ENCODE measurements around the gene TMEM86B. TPM values are rescaled to one million over a fixed set of nuclear protein-coding genes. Genes with fewer than 3 reads are reported as not detected.
"Not testable (repeated sequence)": the region's sequence is repeated elsewhere in the genome, so short reads cannot be mapped to it uniquely, and the experiment has no call there.

TMEM86B gene
- total RNA-seq, 1 donor from 2014 or later = 4.3 TPM

DNA sequence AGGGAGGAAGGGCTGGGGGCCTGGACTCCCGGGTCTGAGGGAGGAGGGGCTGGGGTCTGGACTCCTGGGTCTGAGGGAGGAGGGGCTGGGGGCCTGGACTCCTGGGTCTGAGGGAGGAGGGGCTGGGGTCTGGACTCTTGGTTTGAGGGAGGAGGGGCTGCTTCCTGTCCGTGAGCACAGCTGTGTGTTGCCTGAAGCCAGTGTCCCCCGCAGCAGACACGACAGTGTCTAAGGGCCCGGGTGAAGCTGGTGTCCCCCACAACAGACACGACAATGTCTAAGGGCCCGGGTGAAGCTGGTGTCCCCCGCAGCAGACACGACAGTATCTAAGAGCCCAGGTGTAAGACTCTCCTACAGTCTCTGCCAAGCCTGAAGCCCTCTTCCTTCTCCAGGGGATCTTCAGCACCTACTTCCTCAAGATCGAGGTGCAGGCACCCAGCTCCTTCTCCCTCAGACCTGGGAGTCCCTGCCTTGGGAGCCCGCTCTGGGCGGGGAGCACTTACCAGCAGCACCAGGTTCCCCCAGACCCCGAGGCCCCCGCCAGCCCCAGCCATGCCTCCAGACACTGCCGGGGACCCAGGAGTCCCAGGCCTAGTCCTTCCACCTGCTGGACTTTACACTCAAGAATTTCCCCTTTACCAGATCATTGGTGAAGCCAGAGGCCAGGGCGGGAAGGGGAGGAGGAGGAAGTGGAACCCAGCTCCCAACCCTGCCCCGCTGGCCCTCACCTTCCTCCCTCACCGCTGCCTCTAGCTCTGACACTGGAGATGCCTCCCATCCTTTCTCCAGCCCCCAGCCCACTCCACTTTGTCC, 19.5 kb downstream of the TMEM86B start, which contains the start of gene PTPRH:
TSS of gene PTPRH (minus strand) at position 622 of the 813 bp plus-strand sequence. CDS start at position 554, 68 bp downstream.
- Histone ChIP-seq H3K4me3 (no peak within 1 kb of the TSS), H3K36me3 (no peaks in the 10 kb centered on the region), H3K4me1 (peaks cover 5% of the 10 kb centered on the region), H3K27ac (no peak within 1 kb of the TSS), H3K27me3 (no peaks in the 10 kb centered on the region), H3K9me3 (no peaks in the 10 kb centered on the region)
- DNase-seq (no peak), ATAC-seq (peak; percentile 15)
- intact Hi-C loops (cut with DNase I) = no loop called here
- TF ChIP-seq, protein P1, sequence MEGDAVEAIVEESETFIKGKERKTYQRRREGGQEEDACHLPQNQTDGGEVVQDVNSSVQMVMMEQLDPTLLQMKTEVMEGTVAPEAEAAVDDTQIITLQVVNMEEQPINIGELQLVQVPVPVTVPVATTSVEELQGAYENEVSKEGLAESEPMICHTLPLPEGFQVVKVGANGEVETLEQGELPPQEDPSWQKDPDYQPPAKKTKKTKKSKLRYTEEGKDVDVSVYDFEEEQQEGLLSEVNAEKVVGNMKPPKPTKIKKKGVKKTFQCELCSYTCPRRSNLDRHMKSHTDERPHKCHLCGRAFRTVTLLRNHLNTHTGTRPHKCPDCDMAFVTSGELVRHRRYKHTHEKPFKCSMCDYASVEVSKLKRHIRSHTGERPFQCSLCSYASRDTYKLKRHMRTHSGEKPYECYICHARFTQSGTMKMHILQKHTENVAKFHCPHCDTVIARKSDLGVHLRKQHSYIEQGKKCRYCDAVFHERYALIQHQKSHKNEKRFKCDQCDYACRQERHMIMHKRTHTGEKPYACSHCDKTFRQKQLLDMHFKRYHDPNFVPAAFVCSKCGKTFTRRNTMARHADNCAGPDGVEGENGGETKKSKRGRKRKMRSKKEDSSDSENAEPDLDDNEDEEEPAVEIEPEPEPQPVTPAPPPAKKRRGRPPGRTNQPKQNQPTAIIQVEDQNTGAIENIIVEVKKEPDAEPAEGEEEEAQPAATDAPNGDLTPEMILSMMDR (IDR thresholded peaks at IDR 0.05) = no peak

DNA sequence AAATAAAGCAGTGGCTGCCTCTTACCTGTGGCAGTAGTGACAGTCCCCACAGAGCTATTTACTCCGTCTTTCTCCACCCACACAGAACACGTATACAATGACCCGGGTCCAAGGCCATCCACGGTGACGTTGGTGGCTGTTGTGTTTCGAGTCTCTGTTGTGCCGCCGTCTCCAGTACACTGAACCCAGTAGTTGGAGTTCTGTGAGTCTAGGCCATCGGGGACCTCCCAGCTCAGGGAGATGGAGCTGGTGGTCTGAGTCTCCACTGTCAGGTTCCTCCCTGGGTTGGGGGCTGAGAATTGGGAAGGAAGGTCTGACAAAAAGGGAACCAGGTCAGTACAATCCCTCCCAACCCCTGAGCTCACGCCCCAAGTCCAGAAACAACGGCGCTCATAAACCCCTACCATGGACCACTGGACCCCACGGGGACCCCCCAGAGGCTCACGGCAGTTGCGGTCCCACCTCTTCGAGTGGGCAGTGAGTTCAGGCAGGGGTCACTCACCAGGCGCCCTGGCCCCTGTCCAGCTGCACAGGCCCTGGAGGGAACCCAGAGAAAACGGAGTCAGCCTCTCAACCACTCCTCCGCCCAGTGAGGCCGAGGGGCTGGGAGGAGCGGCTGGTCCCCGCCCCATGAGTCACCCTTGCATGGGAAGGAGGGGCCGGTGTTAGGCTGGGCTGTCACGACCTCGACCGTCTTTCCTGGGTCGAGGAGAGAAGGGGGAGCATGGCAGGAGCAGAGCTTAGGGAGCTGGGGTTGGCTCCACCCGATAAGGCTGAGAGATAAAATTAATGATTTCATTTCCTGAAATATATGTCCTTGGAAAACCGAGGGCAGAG, 21.7 kb downstream of the TMEM86B start:
- H3K4me1 ChIP-seq = peaks cover 5% of the 10 kb centered on the region
- H3K27ac ChIP-seq = no peak overlapping the region
- no peaks in the 10 kb centered on the region for H3K9me3 ChIP-seq
- peak; percentile 79 for DNase-seq
- intact Hi-C loops (cut with DNase I) = no loop called here
- TF ChIP-seq, protein P1 (IDR thresholded peaks at IDR 0.05) = no peak
- peak; percentile 90 for ATAC-seq
- no peaks in the 10 kb centered on the region for H3K27me3 ChIP-seq
- H3K36me3 ChIP-seq = no peaks in the 10 kb centered on the region
- no peak overlapping the region for H3K4me3 ChIP-seq

DNA sequence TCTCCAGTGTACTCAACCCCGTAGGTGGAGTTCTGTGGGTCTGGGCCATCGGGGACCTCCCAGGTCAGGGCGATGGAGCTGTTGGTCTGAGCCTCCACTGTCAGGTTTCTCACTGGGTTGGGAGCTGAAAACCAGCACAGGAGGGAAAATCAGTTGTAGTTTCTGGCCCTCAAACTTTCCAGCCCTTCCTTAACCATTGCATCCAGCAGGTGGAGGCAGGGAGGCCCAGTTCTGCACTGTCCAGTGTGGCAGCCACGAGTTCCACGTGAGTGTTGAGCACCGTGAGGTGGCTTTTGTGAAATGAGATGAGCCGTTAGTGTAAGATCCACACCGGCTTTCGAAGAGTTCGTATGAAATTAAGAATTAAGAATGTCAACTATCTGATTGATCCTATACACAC, 26.4 kb downstream of the TMEM86B start:
- peak; percentile 27 for ATAC-seq
- H3K4me3 ChIP-seq; H3K36me3 ChIP-seq; H3K27me3 ChIP-seq; H3K9me3 ChIP-seq; H3K27ac ChIP-seq; H3K4me1 ChIP-seq; DNase-seq; intact Hi-C loops (cut with DNase I): not testable (repeated sequence)

DNA sequence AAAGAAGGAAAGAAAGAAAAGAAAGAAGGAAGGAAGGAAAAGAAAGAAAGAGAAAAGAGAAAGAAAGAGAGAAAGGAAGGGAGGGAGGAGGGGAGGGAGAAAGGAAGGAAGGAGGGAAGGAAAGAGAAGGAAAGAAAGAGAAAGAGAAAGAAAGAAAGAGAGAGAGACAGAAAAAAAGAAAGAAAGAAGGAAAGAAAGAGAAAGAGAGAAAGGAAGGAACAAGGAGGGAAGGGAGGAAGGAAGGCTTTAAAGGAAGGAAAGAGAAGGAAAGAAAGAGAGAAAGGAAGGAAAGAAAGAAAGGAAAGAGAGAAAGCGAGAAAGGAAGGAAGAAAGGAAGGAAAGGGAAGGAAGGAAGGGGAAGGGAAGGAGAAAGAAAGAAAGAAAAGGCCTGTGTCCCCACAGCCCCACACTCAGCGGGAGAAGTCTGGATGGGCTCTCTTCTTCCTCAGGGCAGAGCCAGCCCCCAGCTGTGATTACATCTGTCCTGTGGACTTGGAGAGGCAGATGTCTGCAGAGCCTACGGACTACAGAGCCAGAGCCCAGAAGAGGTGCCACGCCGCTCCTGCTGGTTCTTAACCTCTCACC, 28.9 kb downstream of the TMEM86B start:
- Histone ChIP-seq H3K27ac (no peak overlapping the region), H3K4me1 (no peaks in the 10 kb centered on the region), H3K9me3 (no peaks in the 10 kb centered on the region), H3K4me3 (no peak overlapping the region), H3K36me3 (no peaks in the 10 kb centered on the region), H3K27me3 (peaks cover 7% of the 10 kb centered on the region)
- DNase-seq (no peak), ATAC-seq (no peak)
- intact Hi-C loops (cut with DNase I) = no loop called here
- TF ChIP-seq, protein P1 (IDR thresholded peaks at IDR 0.05) = no peak

DNA sequence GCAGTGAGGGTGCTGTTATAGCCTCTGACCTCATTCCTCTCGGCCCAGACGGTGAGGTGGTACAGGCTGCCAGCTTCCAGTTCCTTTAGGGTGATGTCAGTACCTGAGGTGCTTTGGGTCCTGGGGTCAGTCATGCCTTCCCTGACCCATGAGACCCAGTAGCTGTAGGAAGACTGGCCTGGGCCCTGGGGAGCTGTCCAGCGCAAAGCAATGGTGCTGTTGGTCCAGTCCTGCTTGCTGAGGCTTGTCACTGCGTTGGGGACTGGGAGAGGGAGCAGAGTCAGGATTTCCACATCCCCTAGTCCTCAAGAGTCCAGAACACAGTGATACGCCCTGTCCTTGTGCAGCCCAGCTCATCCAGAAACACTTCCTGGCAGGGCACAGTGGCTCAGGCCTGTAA, 29.9 kb downstream of the TMEM86B start:
- no peaks in the 10 kb centered on the region for H3K4me1 ChIP-seq
- intact Hi-C loops (cut with DNase I) = no loop called here
- no peak for ATAC-seq

More for the DNA sequence above, 29.9 kb downstream of the TMEM86B start:
- H3K4me3 ChIP-seq = no peak overlapping the region
- DNase-seq = no peak
- H3K27ac ChIP-seq = no peak overlapping the region
- peaks cover 7% of the 10 kb centered on the region for H3K27me3 ChIP-seq
- no peaks in the 10 kb centered on the region for H3K36me3 ChIP-seq
- TF ChIP-seq, protein P1 (IDR thresholded peaks at IDR 0.05) = no peak
- H3K9me3 ChIP-seq = no peaks in the 10 kb centered on the region
